Tibial nerve (tissue), 3 donors: Measurements from ENCODE around the gene PHF14.

Experiments used
- CTCF ChIP-seq, 5 experiments: fragments of 200-600 bp in 3 of 5; fragments of 450-650 bp in 2 of 5; sonication (generic) in 3 of 5; IDR thresholded peaks; one replicate each; pipeline ENCODE4 v1.5.1; 2016 to 2019; ENCODE audit warnings: antibody characterized with exemption in 5 of 5, mild to moderate bottlenecking in 3 of 5, moderate library complexity in 2 of 5
- POLR2A ChIP-seq, 2 donors: fragments of 450-650 bp; IDR thresholded peaks; one replicate each; pipeline ENCODE4 v1.6.1; 2017; ENCODE audit warnings: antibody characterized with exemption in 2 of 2, mild to moderate bottlenecking in 2 of 2, moderate library complexity in 2 of 2

GRCh38 chr7:11213266-11213665 is 239.6 kb downstream of the PHF14 start:
- TF ChIP-seq CTCF (IDR thresholded peaks at IDR 0.05): no peak
- TF ChIP-seq POLR2A (IDR thresholded peaks at IDR 0.05): no peak
